Left ventricle myocardium inferior (tissue), 1 donor: ENCODE measurements around the gene KRT13. TPM values are rescaled to one million over a fixed set of nuclear protein-coding genes. Genes with fewer than 3 reads are reported as not detected.

ENCODE experiments used
- DNase-seq: peaks from one replicate; pipeline ENCODE4 v3.0.0-alpha.2; 2020
- H3K27ac ChIP-seq: fragments of 200-600 bp; replicated peaks from 2 replicates; pipeline ENCODE4 v1.8.0; 2021
- H3K27me3 ChIP-seq: fragments of 200-600 bp; 2 replicates; pipeline ENCODE4 v1.8.0; 2021; ENCODE audit warnings: low read depth
- H3K36me3 ChIP-seq: fragments of 200-600 bp; 2 replicates; pipeline ENCODE4 v1.8.0; 2021
- H3K4me1 ChIP-seq: fragments of 200-600 bp; 2 replicates; pipeline ENCODE4 v1.8.0; 2021
- H3K4me3 ChIP-seq: fragments of 200-600 bp; 2 replicates; pipeline ENCODE4 v1.8.0; 2021; ENCODE audit warnings: mild to moderate bottlenecking, moderate library complexity
- H3K9me3 ChIP-seq: fragments of 200-600 bp; replicated peaks from 2 replicates; pipeline ENCODE4 v1.8.0; 2021
- CTCF ChIP-seq: fragments of 200-600 bp; IDR thresholded peaks from 2 replicates; pipeline ENCODE4 v1.8.0; 2021; ENCODE audit warnings: antibody characterized with exemption, mild to moderate bottlenecking, borderline replicate concordance
- intact Hi-C: fragments of 100-400 bp; cut with micrococcal nuclease; formaldehyde crosslinking; loops from one replicate; pipeline ENCODE4 v1.11.0; 2022
- total RNA-seq: library from RNA; stranded (reverse); fragmentation: NEBNext Ultra II Directional; extraction: Animal tissue kit (Norgen Biotek cat#: 25700); gene quantifications from one replicate; pipeline ENCODE4 v1.2.1, GENCODE V29; 2021
- donor health status: DM: no; HTN: yes; CAD: no; lungs with severe emphysema.

The KRT13 gene
- total RNA-seq, 1 donor from 2014 or later = not detected

- Histone ChIP-seq H3K36me3 (no peaks in the 10 kb centered on the region), H3K9me3 (no peaks in the 10 kb centered on the region), H3K27ac (no peak within 1 kb of the TSS), H3K4me3 (no peak within 1 kb of the TSS), H3K27me3 (peaks cover 62% of the 10 kb centered on the region), H3K4me1 (no peaks in the 10 kb centered on the region)
- TF ChIP-seq CTCF = no peak
- DNase-seq = no peak
- intact Hi-C loops = no loop called here
Observed at GRCh38 chr17:41481036-41481435, 24.4 kb downstream of the KRT13 start, which contains the start of gene KRT35. KRT35 (minus strand) TSS chr17:41481151; CDS start chr17:41481097, 54 bp downstream.

DNA sequence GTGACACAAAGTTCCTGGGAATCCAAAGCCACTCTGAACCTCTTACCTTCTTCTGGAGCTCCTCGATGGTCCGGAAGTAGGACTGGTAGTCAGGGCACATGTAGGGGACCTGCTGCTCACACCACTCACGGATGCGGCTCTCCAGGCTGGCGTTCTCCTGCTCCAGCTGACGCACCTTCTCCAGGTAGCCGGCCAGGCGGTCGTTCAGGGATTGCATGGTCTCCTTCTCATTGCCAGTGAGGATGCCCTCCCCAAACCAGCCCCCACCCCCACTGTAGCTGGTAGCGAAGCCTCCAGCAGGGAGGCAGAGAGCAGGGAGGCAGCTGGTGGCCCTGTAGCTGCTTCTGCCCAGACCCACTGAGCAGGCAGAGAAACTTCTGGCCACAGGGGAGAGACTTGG is 24.8 kb downstream of the KRT13 start:
- no peak overlapping the region for H3K27ac ChIP-seq
- intact Hi-C loops = no loop called here
- no peaks in the 10 kb centered on the region for H3K36me3 ChIP-seq
- TF ChIP-seq CTCF = no peak
- H3K4me3 ChIP-seq = no peak overlapping the region
- H3K27me3 ChIP-seq = peaks cover 58% of the 10 kb centered on the region
- no peaks in the 10 kb centered on the region for H3K9me3 ChIP-seq
- H3K4me1 ChIP-seq = no peaks in the 10 kb centered on the region
- DNase-seq = no peak

GRCh38 chr17:41480136-41480535 is 25.3 kb downstream of the KRT13 start:
- no peaks in the 10 kb centered on the region for H3K36me3 ChIP-seq
- no peak overlapping the region for H3K4me3 ChIP-seq
- intact Hi-C loops = no loop called here
- DNase-seq = no peak
- H3K27me3 ChIP-seq = peaks cover 54% of the 10 kb centered on the region
- no peaks in the 10 kb centered on the region for H3K9me3 ChIP-seq
- no peaks in the 10 kb centered on the region for H3K4me1 ChIP-seq
- H3K27ac ChIP-seq = no peak overlapping the region
- TF ChIP-seq CTCF = no peak

- intact Hi-C loops = no loop called here
- H3K27ac ChIP-seq = no peak overlapping the region
- no peak for TF ChIP-seq CTCF
- H3K4me3 ChIP-seq = no peak overlapping the region
- H3K36me3 ChIP-seq = no peaks in the 10 kb centered on the region
- peaks cover 36% of the 10 kb centered on the region for H3K27me3 ChIP-seq
- DNase-seq = no peak
- H3K9me3 ChIP-seq = peaks cover 8% of the 10 kb centered on the region
- no peaks in the 10 kb centered on the region for H3K4me1 ChIP-seq
Observed at GRCh38 chr17:41478237-41478636, 27.2 kb downstream of the KRT13 start.

- Histone ChIP-seq H3K4me3 (no peak overlapping the region), H3K36me3 (no peaks in the 10 kb centered on the region), H3K9me3 (peaks cover 11% of the 10 kb centered on the region), H3K4me1 (no peaks in the 10 kb centered on the region), H3K27me3 (peaks cover 30% of the 10 kb centered on the region), H3K27ac (no peak overlapping the region)
- DNase-seq = no peak
- intact Hi-C loops = no loop called here
- TF ChIP-seq CTCF = no peak
Observed at GRCh38 chr17:41476866-41477815, 28.3 kb downstream of the KRT13 start.
